ENCODE measurements around the gene IL5.
"Not testable (repeated sequence)": the region's sequence is repeated elsewhere in the genome, so short reads cannot be mapped to it uniquely, and the experiment has no call there.

IL5 gene

DNA sequence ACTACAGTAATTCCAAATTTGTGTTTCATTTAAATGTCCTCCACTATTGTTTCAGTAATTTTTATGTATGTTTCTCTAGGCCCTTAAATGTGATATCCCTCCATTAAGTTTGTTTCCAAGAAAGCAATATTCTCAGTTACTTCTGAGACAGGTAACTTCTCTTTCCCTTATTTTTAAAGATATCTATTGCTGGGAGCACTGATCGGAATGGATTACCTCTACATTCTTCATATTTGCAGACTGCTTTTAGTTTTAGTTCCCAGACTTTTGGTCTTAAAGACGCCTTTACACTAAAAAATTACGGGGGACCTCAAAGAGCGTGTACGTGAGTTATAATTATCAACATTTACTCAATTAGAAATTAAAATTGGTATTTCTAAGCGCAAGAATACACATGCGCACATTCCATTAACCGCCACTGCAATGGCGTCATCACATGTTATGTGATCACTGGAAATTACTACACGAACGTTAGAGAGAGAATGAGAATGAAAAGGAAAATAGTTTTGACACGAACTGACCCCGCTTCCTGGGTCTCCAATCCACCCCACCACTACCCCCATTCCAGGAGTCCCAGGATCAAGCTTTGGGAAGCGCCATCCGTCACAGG lies 12.9 kb upstream of the IL5 start:
- Mint-ChIP-seq H3K4me3 (peak overlapping the region; percentile 97), H3K36me3 (ENCODE audit: low read depth) (peaks cover 20% of the 10 kb centered on the region), H3K27me3 (ENCODE audit: low read depth) (no peaks in the 10 kb centered on the region)

DNA sequence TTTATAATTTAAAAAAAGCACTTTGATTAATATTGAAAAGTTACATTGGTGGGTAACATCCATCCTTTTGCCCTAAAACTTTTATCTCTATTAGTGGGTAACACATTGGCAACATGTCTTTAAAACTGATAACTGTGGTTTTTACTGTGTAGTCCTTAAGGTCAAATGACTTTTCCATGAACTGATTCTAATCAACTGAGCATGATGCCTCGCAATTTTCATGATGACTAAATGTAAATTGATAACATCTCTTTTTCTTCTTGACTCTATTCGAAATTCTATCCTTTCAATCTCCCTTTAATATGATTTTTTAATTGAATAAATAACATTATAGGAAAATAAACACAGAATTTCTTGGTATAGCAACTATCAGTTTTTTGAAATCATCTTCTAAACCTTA lies 6.3 kb upstream of the IL5 start:
- no peak overlapping the region for H3K4me3 Mint-ChIP-seq
- H3K4me1 Mint-ChIP-seq (ENCODE audit: low read depth) = peaks cover 27% of the 10 kb centered on the region

More for the DNA sequence above, 12.9 kb upstream of the IL5 start:
- peaks cover 14% of the 10 kb centered on the region for H3K9me3 Mint-ChIP-seq
- H3K4me1 Mint-ChIP-seq (ENCODE audit: low read depth) = peaks cover 29% of the 10 kb centered on the region
- DNase-seq (ENCODE audit: low spot score) = no peak
- H3K27ac Mint-ChIP-seq = peak overlapping the region; percentile 92

DNA sequence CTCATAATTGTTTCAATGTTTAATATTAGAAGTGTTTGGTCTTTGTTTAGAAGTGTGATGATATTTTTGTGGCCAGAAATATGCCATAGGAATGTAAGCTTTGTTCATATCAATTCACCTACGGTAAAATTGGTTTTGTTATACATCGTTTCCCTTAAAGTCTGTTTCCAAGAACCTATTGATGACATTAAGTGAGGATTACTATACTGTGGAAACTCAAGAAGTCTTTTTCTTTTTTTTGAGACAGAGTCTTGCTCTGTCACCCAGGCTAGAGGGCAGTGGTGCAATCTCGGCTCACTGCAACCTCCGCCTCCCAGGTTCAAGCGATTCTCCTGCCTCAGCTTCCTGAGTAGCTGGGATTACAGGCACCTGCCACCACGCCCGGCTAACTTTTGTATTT lies 5.5 kb upstream of the IL5 start:
- H3K9me3 Mint-ChIP-seq; H3K27me3 Mint-ChIP-seq (ENCODE audit: low read depth); DNase-seq (ENCODE audit: low spot score); H3K27ac Mint-ChIP-seq; H3K4me3 Mint-ChIP-seq; H3K36me3 Mint-ChIP-seq (ENCODE audit: low read depth): not testable (repeated sequence)
- peaks cover 33% of the 10 kb centered on the region for H3K4me1 Mint-ChIP-seq (ENCODE audit: low read depth)

More for the DNA sequence above, 6.3 kb upstream of the IL5 start:
- Mint-ChIP-seq H3K36me3 (ENCODE audit: low read depth) (no peaks in the 10 kb centered on the region), H3K27ac (no peak overlapping the region), H3K27me3 (ENCODE audit: low read depth) (peaks cover 4% of the 10 kb centered on the region), H3K9me3 (no peaks in the 10 kb centered on the region)
- DNase-seq (ENCODE audit: low spot score) = no peak

DNA sequence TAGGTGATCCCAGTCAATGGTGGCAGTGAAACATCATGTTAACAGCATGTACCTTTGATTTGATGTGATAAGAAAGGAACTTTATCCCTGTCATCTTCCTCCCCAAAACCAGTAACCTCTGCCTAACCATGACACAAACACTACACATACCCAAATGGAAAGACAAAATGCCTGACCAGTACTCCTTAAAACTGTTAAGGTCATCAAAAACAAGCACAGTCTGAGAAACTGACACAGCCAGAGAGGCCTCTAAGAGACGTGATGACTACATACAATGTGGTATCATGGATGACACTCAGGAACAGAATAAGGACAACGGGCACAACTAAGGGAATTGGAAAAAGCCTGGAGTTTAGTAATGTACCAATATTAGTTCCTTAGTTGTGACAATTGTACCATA lies 3.9 kb upstream of the IL5 start:
- Mint-ChIP-seq H3K36me3 (ENCODE audit: low read depth) (no peaks in the 10 kb centered on the region), H3K27ac (peak overlapping the region; percentile 18), H3K27me3 (ENCODE audit: low read depth) (peaks cover 4% of the 10 kb centered on the region), H3K9me3 (no peaks in the 10 kb centered on the region), H3K4me3 (no peak overlapping the region), H3K4me1 (ENCODE audit: low read depth) (peaks cover 36% of the 10 kb centered on the region)
- DNase-seq (ENCODE audit: low spot score) = no peak

DNA sequence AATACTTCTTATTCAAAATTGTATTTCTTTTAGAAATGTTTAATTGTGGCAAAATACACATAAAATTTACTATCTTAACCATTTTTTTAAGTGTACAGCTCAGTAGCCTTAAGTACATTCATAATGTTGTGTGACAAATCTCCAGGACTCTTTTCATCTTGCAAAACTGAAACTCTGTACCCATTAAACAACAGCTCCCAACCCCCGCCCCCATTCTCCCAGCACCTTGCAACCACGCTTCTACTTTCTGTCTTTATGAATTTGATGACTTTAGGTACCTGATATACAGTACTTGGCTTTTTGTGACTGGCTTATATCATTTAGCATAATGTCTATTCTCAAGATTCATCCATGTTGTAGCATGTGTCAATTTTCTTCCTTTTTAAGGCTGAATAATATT lies 2.8 kb upstream of the IL5 start:
- H3K4me1 Mint-ChIP-seq (ENCODE audit: low read depth) = peaks cover 36% of the 10 kb centered on the region
- no peak overlapping the region for H3K27ac Mint-ChIP-seq
- H3K27me3 Mint-ChIP-seq (ENCODE audit: low read depth) = peaks cover 4% of the 10 kb centered on the region
- H3K36me3 Mint-ChIP-seq (ENCODE audit: low read depth) = no peaks in the 10 kb centered on the region
- no peak overlapping the region for H3K4me3 Mint-ChIP-seq
- no peaks in the 10 kb centered on the region for H3K9me3 Mint-ChIP-seq
- peak; percentile 70 for DNase-seq (ENCODE audit: low spot score)

DNA sequence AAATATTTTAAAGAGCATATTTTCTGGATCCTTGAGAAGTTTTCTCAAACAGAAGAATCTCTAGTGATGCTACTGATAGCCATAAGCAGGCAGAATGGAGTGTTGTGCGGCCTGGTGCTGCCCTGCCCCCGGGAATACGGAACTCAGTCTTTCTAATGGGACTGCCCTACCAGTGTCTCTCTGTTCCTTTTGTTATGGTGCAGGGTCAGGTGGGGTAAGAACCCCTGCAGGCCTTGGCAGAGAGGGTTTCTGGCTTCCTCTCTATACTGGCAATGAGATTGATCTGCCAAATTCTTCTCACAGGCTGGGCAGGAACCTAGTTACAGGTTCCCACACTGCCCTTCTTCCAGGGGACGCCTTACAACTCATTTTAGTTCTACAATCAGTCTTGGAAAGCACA lies 2.6 kb downstream of the IL5 start:
- Mint-ChIP-seq H3K27ac (no peak overlapping the region), H3K9me3 (no peaks in the 10 kb centered on the region), H3K36me3 (ENCODE audit: low read depth) (no peaks in the 10 kb centered on the region), H3K4me1 (ENCODE audit: low read depth) (peaks cover 16% of the 10 kb centered on the region), H3K27me3 (ENCODE audit: low read depth) (peaks cover 11% of the 10 kb centered on the region), H3K4me3 (no peak overlapping the region)
- DNase-seq (ENCODE audit: low spot score) = no peak

DNA sequence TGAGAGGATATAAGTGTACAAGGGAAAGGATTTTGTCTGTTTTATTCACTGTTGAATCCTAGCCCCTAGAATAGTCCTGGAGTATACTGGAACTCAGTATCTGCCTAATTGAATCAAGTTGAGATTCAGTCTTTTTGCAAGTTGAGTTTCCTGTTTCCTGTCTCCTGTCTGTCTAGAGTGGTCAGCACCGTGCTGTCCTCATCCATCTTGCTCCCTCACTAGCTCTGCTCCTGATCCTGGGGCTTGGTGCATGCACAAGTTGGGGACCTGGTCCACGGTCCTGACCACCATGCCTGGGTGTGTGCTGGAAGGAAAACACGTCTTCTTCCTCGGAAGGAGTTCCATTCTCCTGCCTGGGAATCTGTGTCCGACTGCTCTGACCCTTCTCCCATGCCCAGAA lies 3.2 kb downstream of the IL5 start:
- no peak for DNase-seq (ENCODE audit: low spot score)
- H3K27ac Mint-ChIP-seq = no peak overlapping the region
- no peak overlapping the region for H3K4me3 Mint-ChIP-seq
- H3K4me1 Mint-ChIP-seq (ENCODE audit: low read depth) = peaks cover 16% of the 10 kb centered on the region
- peaks cover 16% of the 10 kb centered on the region for H3K27me3 Mint-ChIP-seq (ENCODE audit: low read depth)
- no peaks in the 10 kb centered on the region for H3K9me3 Mint-ChIP-seq
- no peaks in the 10 kb centered on the region for H3K36me3 Mint-ChIP-seq (ENCODE audit: low read depth)

- Mint-ChIP-seq H3K4me1 (ENCODE audit: low read depth) (peaks cover 16% of the 10 kb centered on the region), H3K36me3 (ENCODE audit: low read depth) (no peaks in the 10 kb centered on the region), H3K27ac (no peak overlapping the region), H3K9me3 (no peaks in the 10 kb centered on the region), H3K4me3 (no peak overlapping the region), H3K27me3 (ENCODE audit: low read depth) (peaks cover 20% of the 10 kb centered on the region)
- no peak for DNase-seq (ENCODE audit: low spot score)
Observed at GRCh38 chr5:132539716-132540115, 3.6 kb downstream of the IL5 start.

DNA sequence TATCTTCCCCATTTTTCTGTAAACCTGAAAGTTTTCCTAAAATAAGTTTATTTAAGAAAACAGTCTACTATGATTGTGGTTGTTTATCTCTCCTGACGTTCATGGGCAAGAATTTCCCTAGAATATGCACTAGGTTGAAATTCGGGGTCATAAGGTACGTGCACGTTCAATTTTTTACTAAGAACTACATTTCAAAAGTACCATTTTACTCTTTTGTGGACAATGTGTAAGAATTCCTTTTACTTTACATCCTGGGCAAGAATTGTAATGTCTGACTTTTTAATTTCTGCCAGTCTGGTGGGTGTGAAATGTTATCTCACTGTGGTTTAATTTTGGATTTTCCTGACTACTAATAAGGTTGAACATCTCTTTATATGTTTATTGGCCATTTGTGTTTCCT lies 12.4 kb downstream of the IL5 start:
- peaks cover 42% of the 10 kb centered on the region for H3K4me1 Mint-ChIP-seq (ENCODE audit: low read depth)

DNA sequence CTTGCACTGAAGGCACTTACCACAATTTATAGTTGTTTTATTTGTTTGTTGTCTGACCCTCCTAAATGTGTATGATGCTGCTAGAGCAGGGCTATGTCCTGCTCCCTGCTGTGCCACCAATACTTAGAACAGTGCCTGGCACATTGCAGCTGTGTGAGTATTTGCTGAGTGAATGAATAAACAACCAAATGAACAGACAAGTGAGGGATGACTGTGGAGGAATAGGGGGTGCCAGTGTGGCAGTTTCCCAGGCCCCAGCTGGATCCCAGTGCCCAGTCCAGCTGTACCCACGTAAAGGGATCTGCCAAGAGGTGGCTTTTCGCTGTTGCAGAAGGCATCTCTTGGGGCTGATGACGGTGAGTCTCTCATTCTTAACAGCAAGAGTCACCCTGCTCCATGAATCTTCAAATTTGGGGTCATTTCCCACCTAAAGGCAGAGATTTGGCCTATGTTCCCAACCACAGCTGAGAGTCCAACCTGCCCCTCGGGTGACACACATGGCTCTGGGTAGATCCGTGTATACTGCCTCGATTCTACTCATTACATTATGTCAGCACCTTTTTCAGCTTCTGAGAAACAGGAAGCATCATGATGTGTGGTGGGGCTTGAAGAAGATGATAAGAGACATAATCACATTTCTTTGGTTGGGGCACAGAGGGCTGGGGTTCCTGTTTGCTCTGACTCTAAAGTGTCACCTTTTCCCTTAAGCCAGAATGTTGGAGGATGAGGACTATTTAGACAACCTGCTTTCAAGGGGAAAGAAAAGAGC lies 14.3 kb downstream of the IL5 start:
- Mint-ChIP-seq H3K4me1 (ENCODE audit: low read depth) (peaks cover 54% of the 10 kb centered on the region), H3K4me3 (peak overlapping the region; percentile 52), H3K36me3 (ENCODE audit: low read depth) (peaks cover 2% of the 10 kb centered on the region), H3K27ac (peak overlapping the region; percentile 74), H3K27me3 (ENCODE audit: low read depth) (peaks cover 12% of the 10 kb centered on the region), H3K9me3 (no peaks in the 10 kb centered on the region)
- peak; percentile 48 for DNase-seq (ENCODE audit: low spot score)

More for the DNA sequence above, 12.4 kb downstream of the IL5 start:
- H3K4me3 Mint-ChIP-seq = peak overlapping the region; percentile 21
- H3K27ac Mint-ChIP-seq = peak overlapping the region; percentile 63
- no peak for DNase-seq (ENCODE audit: low spot score)
- peaks cover 27% of the 10 kb centered on the region for H3K27me3 Mint-ChIP-seq (ENCODE audit: low read depth)
- H3K36me3 Mint-ChIP-seq (ENCODE audit: low read depth) = no peaks in the 10 kb centered on the region
- H3K9me3 Mint-ChIP-seq = no peaks in the 10 kb centered on the region

DNA sequence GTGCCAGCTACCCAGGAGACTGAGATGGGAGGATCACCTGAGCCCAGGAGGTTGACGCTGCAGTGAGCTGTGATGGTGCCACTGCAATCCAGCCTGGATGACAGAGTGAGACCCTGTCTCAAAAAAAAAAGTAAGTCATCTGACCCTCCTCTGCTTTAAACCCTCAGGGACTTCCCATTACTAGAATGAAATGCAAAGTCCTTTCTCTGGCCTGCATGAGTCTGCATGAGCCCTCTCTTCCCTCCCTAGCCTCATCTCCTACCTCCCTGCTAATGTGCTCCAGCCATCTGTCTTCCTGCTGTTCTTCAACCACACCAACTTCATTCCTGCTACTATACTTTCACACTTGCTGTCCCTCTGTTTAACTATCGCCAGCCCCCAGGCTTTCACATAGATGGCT lies 15.3 kb downstream of the IL5 start:
- H3K27me3 Mint-ChIP-seq (ENCODE audit: low read depth) = peaks cover 12% of the 10 kb centered on the region
- H3K4me1 Mint-ChIP-seq (ENCODE audit: low read depth) = peaks cover 54% of the 10 kb centered on the region
- H3K4me3 Mint-ChIP-seq = no peak overlapping the region
- no peak for DNase-seq (ENCODE audit: low spot score)
- no peaks in the 10 kb centered on the region for H3K9me3 Mint-ChIP-seq
- H3K36me3 Mint-ChIP-seq (ENCODE audit: low read depth) = peaks cover 2% of the 10 kb centered on the region
- H3K27ac Mint-ChIP-seq = no peak overlapping the region

DNA sequence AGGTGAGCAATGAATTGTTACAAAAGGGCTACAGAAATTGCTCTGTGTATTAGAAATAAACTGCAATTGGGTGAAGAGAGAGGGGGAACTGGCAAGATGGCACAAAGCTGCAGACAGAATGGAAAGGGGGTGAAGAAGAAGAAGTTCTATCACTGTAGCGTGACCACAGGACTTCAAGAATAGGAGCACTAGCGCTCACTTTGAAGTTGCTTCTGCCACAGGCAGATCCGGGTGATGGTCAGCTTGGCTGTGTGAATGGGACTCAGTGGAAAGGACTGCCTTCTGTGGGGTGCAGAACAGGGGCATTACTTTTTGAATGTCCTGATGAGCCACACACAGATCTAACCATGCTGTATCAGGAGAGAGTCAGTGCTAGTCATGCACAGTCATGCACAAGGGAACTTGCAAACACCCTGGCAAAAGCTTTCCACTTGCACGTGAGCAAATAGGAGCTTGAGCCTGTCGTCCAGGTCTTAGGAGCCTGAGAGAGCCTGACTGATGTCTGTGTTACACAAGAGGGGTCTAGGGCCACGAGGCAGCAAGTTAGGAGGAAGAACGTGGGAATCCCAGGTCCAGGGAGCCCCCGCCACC lies 16.3 kb downstream of the IL5 start:
- Mint-ChIP-seq H3K9me3 (peaks cover 3% of the 10 kb centered on the region), H3K4me3 (no peak overlapping the region), H3K4me1 (ENCODE audit: low read depth) (peaks cover 53% of the 10 kb centered on the region), H3K36me3 (ENCODE audit: low read depth) (peaks cover 2% of the 10 kb centered on the region), H3K27me3 (ENCODE audit: low read depth) (peaks cover 7% of the 10 kb centered on the region), H3K27ac (peak overlapping the region; percentile 42)
- no peak for DNase-seq (ENCODE audit: low spot score)

DNA sequence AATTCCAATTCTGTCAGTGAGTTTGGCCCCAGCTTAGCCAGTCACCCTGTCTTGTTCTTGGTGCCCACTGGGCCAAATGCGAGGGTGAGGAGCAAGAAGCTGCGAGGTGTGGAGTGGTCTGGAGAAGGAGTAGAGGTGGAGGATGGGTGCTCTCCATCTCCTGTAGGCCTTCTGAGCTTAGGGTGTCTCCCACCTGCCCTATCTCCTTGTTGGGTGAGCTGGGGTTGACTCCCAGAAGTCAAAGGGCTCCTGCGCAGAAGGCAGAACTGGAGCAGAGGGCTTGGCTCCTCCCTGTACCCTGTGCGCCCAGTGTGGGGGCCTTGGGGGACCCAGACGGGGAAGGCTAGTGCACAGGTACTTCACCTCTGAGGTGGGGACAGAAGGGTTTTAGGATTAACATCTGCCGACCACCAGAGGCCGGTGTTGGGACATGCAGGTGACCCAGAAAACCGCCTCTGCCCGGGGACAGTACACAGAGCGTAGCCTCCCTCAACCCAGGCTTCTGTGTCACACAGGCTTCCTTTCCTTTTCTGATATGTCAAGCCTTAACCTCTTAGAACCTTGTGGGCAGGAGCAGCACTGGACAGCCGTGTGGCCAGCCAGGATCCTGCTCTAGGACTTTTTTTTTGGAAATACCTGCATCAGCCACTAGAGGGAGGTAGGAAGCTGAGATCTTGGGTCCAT lies 16.9 kb downstream of the IL5 start:
- H3K9me3 Mint-ChIP-seq = peaks cover 7% of the 10 kb centered on the region
- H3K27ac Mint-ChIP-seq = peak overlapping the region; percentile 42
- peak; percentile 41 for DNase-seq (ENCODE audit: low spot score)
- H3K27me3 Mint-ChIP-seq (ENCODE audit: low read depth) = peaks cover 3% of the 10 kb centered on the region
- peaks cover 46% of the 10 kb centered on the region for H3K4me1 Mint-ChIP-seq (ENCODE audit: low read depth)
- H3K4me3 Mint-ChIP-seq = no peak overlapping the region
- H3K36me3 Mint-ChIP-seq (ENCODE audit: low read depth) = peaks cover 2% of the 10 kb centered on the region

DNA sequence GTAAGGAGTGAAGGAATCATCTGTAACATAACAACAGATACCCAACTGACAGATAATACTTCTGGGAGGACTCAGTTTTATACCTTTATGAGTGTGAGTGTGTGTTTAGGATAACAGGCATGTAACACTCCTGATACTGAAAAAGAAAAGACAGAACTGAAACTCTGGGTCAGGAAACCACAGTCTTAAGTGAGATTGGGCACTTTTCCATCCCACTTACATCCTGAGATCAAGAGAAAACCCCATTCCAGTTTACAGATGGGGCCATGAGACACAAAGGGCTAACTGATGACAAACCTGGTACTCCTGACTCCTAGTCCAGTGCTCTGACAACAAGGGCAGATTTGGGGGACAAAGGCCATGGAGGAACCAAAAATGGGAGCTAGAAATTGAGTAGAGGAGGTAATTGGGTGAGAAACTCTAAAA lies 18.0 kb downstream of the IL5 start:
- H3K27ac Mint-ChIP-seq = peak overlapping the region; percentile 46
- H3K36me3 Mint-ChIP-seq (ENCODE audit: low read depth) = peaks cover 2% of the 10 kb centered on the region
- peak overlapping the region; percentile 55 for H3K4me3 Mint-ChIP-seq
- no peaks in the 10 kb centered on the region for H3K27me3 Mint-ChIP-seq (ENCODE audit: low read depth)
- H3K4me1 Mint-ChIP-seq (ENCODE audit: low read depth) = peaks cover 42% of the 10 kb centered on the region
- DNase-seq (ENCODE audit: low spot score) = peak; percentile 46
- H3K9me3 Mint-ChIP-seq = peaks cover 11% of the 10 kb centered on the region
